Activated gamma-delta T cell treated with Interleukin-2 at 50 U/mL for 16 hours (primary cell): Measurements from ENCODE around the gene NPHS1.

Source experiments
- DNase-seq: peaks from one replicate; pipeline ENCODE4 v3.0.0-alpha.2; 2020

NPHS1 gene

GRCh38 chr19:35786299-35787160, 65.8 kb downstream of the NPHS1 start:
- no peak for DNase-seq

GRCh38 chr19:35785339-35785627, 67.0 kb downstream of the NPHS1 start:
- DNase-seq, result no peak

- no peak for DNase-seq
These were observed 67.6 kb downstream of the NPHS1 start for GRCh38 chr19:35784503-35785338.

- DNase-seq, result no peak
These were observed 68.6 kb downstream of the NPHS1 start for GRCh38 chr19:35783469-35784434.

- DNase-seq, result no peak
These were observed 69.7 kb downstream of the NPHS1 start for GRCh38 chr19:35782589-35782988.

GRCh38 chr19:35781650-35782049, 70.7 kb downstream of the NPHS1 start:
- no peak for DNase-seq

- DNase-seq, result no peak
These were observed 71.6 kb downstream of the NPHS1 start for GRCh38 chr19:35780717-35781116.

GRCh38 chr19:35780058-35780457, 72.2 kb downstream of the NPHS1 start:
- no peak for DNase-seq

- DNase-seq, result no peak
These were observed 73.3 kb downstream of the NPHS1 start for GRCh38 chr19:35779033-35779432.

GRCh38 chr19:35777961-35778360, 74.3 kb downstream of the NPHS1 start:
- DNase-seq, result no peak

GRCh38 chr19:35777086-35777841, 75.0 kb downstream of the NPHS1 start:
- no peak for DNase-seq

GRCh38 chr19:35776102-35776788, 76.1 kb downstream of the NPHS1 start:
- DNase-seq, result no peak
